Neural cell (in vitro differentiated cells): ENCODE measurements around the gene INHA.

ENCODE experiments used
- EP300 ChIP-seq: fragments of 450-650 bp; conservative IDR thresholded peaks from 2 replicates; pipeline ENCODE4 v1.6.1; 2014; ENCODE audit warnings: antibody characterized with exemption, mild to moderate bottlenecking, moderate library complexity; ENCODE audit not compliant: poor library complexity, severe bottlenecking
- EZH2 ChIP-seq: fragments of 200-600, 300-800 bp; shearing (Covaris generic), sonication (generic); IDR thresholded peaks from 2 replicates; pipeline ENCODE4 v1.6.1; 2014; ENCODE audit warnings: antibody characterized with exemption, low read length, borderline replicate concordance, mild to moderate bottlenecking; ENCODE audit not compliant: insufficient read depth, poor library complexity, severe bottlenecking
- POLR2AphosphoS5 ChIP-seq: IDR thresholded peaks from 2 replicates; pipeline ENCODE4 v1.6.1; 2012
- RAD21 ChIP-seq: fragments of 450-650 bp; conservative IDR thresholded peaks from 2 replicates; pipeline ENCODE4 v1.6.1; 2014; ENCODE audit warnings: antibody characterized with exemption, mild to moderate bottlenecking, moderate library complexity
- SMC3 ChIP-seq: fragments of 450-650 bp; conservative IDR thresholded peaks from 2 replicates; pipeline ENCODE4 v1.6.1; 2014; ENCODE audit warnings: antibody characterized with exemption, mild to moderate bottlenecking, moderate library complexity; ENCODE audit not compliant: poor library complexity
- TF ChIP-seq, protein P1 (sequence below): fragments of 450-650 bp; IDR thresholded peaks from 2 replicates; pipeline ENCODE4 v1.5.1; 2014; ENCODE audit warnings: antibody characterized with exemption, mild to moderate bottlenecking, moderate library complexity; ENCODE audit not compliant: poor library complexity, severe bottlenecking
- TF ChIP-seq, protein P2 (sequence below): IDR thresholded peaks from 2 replicates; pipeline ENCODE4 v1.6.1; 2012; ENCODE audit warnings: borderline replicate concordance

DNA sequence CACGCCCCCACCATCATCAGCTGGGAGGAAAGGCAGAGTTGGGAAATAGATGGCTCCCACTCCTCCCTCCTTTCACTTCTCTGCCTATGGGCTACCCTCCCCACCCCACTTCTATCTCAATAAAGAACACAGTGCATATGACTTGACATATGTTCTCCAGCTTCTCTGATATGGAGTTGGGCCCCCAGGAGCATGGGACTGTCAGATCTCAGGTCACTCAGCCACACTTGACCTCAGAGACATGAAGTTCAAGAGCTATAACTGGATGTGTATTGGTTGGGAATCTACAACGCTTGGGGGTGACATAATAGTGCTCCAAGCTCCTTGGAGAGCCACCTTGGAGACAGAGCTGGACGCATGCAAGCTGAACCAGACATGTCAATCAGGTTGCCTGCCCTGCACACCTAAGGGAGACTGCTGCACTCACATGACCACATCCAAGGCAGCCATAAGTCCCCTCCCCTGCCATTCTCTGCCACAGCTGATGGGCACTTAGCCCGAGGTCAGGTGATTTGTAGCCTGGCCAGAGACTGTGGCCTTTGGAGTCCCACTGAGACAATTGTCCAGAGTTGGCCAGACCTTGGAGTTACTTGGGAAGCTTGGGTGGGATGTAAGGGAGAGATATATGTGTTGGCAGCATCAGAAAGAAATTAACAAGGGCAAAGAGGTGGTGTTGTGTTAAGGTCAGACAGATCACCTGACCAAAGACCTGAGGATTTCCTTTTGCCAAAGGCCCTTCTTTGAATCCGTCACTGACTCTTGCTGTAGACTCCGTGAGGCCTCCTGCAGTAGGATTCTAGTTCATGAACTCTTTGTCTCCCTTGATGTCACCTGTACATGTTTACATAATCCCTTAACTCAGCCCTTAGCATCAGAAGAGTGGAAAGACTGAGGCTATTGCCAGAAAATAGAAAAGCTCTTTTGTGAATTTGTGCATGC, 3.7 kb downstream of the INHA start:
- TF ChIP-seq EP300 = no peak
- TF ChIP-seq, protein P1, sequence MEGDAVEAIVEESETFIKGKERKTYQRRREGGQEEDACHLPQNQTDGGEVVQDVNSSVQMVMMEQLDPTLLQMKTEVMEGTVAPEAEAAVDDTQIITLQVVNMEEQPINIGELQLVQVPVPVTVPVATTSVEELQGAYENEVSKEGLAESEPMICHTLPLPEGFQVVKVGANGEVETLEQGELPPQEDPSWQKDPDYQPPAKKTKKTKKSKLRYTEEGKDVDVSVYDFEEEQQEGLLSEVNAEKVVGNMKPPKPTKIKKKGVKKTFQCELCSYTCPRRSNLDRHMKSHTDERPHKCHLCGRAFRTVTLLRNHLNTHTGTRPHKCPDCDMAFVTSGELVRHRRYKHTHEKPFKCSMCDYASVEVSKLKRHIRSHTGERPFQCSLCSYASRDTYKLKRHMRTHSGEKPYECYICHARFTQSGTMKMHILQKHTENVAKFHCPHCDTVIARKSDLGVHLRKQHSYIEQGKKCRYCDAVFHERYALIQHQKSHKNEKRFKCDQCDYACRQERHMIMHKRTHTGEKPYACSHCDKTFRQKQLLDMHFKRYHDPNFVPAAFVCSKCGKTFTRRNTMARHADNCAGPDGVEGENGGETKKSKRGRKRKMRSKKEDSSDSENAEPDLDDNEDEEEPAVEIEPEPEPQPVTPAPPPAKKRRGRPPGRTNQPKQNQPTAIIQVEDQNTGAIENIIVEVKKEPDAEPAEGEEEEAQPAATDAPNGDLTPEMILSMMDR = no peak
- TF ChIP-seq EZH2 = no peak
- TF ChIP-seq, protein P2, sequence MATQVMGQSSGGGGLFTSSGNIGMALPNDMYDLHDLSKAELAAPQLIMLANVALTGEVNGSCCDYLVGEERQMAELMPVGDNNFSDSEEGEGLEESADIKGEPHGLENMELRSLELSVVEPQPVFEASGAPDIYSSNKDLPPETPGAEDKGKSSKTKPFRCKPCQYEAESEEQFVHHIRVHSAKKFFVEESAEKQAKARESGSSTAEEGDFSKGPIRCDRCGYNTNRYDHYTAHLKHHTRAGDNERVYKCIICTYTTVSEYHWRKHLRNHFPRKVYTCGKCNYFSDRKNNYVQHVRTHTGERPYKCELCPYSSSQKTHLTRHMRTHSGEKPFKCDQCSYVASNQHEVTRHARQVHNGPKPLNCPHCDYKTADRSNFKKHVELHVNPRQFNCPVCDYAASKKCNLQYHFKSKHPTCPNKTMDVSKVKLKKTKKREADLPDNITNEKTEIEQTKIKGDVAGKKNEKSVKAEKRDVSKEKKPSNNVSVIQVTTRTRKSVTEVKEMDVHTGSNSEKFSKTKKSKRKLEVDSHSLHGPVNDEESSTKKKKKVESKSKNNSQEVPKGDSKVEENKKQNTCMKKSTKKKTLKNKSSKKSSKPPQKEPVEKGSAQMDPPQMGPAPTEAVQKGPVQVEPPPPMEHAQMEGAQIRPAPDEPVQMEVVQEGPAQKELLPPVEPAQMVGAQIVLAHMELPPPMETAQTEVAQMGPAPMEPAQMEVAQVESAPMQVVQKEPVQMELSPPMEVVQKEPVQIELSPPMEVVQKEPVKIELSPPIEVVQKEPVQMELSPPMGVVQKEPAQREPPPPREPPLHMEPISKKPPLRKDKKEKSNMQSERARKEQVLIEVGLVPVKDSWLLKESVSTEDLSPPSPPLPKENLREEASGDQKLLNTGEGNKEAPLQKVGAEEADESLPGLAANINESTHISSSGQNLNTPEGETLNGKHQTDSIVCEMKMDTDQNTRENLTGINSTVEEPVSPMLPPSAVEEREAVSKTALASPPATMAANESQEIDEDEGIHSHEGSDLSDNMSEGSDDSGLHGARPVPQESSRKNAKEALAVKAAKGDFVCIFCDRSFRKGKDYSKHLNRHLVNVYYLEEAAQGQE = no peak
- TF ChIP-seq RAD21 = no peak
- no peak for TF ChIP-seq POLR2AphosphoS5
- no peak for TF ChIP-seq SMC3
